Measurements from ENCODE around the gene ADARB1.

ADARB1 gene

DNA sequence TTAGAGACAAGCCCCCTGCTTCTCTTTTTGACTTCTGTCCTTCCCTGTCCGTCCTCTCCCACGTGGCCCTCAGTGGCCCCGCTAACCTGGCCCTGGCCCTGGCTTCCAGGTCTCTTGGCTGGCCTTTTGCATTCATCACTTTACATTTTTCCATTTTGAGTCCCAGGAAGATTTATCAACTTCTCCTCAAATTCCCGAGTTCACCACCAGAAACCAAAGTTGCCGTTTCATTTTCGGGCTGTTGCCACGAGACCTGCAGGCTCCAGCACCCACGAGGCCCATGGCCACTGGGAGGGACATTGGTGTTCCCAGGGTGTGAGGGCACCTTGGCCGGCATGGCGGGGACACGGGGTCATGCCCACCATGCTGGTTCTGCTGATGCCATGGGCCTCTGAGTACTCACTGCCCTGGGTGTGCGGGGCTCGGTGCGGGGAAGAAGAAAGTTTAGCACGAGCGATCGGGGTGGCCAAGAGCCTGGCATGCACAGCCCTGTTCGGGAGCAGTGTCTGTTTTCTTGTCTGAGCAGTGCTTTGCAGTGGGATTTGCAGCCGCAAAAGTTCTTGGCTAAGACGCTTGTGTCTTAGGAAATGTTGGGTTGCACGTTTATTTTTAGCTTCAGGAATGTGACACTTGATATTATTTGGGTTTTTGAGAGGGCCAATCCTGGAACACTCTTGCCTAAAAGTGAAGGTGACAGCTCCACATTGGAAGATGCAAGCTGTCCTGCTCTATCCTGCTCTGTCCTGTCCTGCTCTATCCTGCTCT is 40.4 kb upstream of the ADARB1 start:
- Mint-ChIP-seq H3K4me1 (ENCODE audit: low read depth) (no peaks in the 10 kb centered on the region), H3K9me3 (ENCODE audit: low read depth) (no peaks in the 10 kb centered on the region), H3K4me3 (no peak overlapping the region), H3K27me3 (no peaks in the 10 kb centered on the region), H3K36me3 (peaks cover 5% of the 10 kb centered on the region), H3K27ac (no peak overlapping the region)

DNA sequence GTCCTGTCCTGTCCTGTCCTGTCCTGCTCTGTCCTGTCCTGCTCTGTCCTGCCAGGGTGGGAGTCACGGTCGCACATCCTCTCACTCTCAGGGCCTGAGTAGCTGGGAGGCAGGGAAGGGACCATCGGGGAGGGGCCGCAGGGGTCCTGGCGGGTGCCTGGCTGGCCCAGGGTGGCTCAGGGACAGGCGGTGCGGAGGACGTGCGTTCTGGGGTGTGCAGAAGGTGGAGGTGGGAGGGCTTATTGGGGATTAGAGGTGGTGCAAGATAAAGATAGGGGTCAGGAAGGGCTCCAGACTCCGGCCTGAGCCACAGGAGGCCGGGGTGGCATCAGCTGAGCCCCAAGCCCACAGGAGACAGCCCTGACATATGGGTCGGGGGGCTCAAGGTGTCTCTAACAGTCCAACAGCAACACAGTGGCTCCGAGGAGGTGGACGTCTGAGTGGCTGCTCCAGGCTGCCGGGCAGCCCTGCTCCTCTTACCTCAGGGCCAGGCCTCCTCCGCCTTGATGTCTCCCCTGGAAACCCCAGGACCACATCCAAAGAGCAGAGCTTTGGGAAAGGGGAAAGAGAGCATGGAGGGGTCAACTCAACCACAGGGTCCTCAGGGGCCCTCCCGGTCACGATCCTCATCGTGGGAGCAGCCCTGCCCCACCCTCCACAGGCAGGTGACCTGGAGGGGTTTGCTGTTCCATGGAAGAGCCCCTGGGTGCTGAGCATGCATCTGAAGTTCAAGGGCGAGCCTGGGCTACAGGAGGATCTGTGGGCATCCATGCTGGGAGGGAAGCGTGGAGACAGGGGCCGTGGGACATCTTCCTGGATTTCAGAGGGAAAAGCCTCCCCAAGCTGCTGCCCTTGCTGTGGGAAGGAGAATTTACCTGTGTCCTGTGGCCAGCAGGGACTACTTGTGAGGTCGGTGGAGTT is 39.6 kb upstream of the ADARB1 start:
- Mint-ChIP-seq H3K27me3 (no peaks in the 10 kb centered on the region), H3K4me1 (ENCODE audit: low read depth) (no peaks in the 10 kb centered on the region), H3K27ac (no peak overlapping the region), H3K36me3 (peaks cover 5% of the 10 kb centered on the region), H3K9me3 (ENCODE audit: low read depth) (no peaks in the 10 kb centered on the region), H3K4me3 (no peak overlapping the region)

DNA sequence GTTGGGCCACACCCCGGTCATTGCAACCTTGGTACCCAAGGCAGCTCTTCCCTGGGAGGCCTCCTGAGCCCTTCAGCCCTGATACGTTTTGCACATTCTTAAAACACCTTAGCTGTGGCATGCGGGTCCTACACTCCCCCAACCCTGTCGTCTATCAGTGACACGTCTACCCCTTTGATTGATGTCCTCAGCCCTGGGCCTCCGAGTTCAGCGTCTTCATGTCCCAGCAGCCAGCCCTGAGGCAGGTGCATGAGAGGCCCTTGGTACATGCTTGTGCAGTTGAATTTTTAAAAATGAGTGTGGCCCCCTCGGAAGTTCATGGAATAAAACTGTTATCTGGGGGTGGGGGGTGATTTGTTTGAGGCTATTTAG is 38.9 kb upstream of the ADARB1 start:
- peaks cover 5% of the 10 kb centered on the region for H3K36me3 Mint-ChIP-seq
- no peaks in the 10 kb centered on the region for H3K9me3 Mint-ChIP-seq (ENCODE audit: low read depth)
- H3K27ac Mint-ChIP-seq, result no peak overlapping the region
- no peaks in the 10 kb centered on the region for H3K4me1 Mint-ChIP-seq (ENCODE audit: low read depth)
- no peak overlapping the region for H3K4me3 Mint-ChIP-seq
- H3K27me3 Mint-ChIP-seq, result no peaks in the 10 kb centered on the region

DNA sequence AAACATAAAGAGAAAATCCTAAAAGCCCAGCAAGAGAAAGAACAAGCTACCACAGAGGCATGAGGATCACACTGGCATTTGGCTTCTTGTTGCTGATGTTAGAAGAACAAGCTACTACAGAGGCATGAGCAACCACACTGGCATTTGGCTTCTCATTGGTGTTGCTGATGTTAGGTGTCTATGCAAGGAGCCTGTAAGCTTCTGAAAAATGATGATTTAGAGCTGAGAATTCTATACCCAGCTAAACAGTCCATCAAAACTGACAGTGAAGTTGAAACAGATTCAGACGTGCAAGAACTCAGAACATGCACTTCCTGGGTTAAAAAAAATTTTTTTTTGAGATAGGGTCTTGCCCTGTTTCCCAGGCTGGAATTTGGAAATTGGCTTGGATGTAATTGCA is 37.8 kb upstream of the ADARB1 start:
- peaks cover 5% of the 10 kb centered on the region for H3K36me3 Mint-ChIP-seq
- H3K9me3 Mint-ChIP-seq (ENCODE audit: low read depth), result no peaks in the 10 kb centered on the region
- H3K4me1 Mint-ChIP-seq (ENCODE audit: low read depth), result no peaks in the 10 kb centered on the region
- H3K4me3 Mint-ChIP-seq, result no peak overlapping the region
- no peak overlapping the region for H3K27ac Mint-ChIP-seq
- H3K27me3 Mint-ChIP-seq, result no peaks in the 10 kb centered on the region

DNA sequence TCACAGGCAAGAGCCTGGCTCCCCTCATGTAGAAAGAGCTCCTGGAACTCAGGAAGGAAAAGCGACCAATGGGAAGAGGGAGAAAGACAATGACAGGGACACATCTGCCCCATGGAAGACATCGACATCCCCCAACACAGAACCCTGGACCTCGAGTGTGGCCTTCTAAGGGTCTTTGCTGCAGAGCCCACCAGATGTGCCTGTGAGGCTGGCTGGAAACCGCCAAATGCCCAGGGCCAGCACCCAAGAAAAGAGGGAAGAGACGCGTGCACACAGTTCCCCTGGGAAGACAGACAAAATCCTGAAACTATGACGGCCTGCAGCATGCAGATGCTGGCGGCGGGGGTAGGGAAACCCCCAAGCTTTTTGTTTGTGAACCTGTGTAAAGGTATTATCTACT is 36.4 kb upstream of the ADARB1 start:
- no peak overlapping the region for H3K4me3 Mint-ChIP-seq
- H3K36me3 Mint-ChIP-seq, result peaks cover 5% of the 10 kb centered on the region
- H3K9me3 Mint-ChIP-seq (ENCODE audit: low read depth), result no peaks in the 10 kb centered on the region
- H3K4me1 Mint-ChIP-seq (ENCODE audit: low read depth), result no peaks in the 10 kb centered on the region
- no peaks in the 10 kb centered on the region for H3K27me3 Mint-ChIP-seq
- no peak overlapping the region for H3K27ac Mint-ChIP-seq

DNA sequence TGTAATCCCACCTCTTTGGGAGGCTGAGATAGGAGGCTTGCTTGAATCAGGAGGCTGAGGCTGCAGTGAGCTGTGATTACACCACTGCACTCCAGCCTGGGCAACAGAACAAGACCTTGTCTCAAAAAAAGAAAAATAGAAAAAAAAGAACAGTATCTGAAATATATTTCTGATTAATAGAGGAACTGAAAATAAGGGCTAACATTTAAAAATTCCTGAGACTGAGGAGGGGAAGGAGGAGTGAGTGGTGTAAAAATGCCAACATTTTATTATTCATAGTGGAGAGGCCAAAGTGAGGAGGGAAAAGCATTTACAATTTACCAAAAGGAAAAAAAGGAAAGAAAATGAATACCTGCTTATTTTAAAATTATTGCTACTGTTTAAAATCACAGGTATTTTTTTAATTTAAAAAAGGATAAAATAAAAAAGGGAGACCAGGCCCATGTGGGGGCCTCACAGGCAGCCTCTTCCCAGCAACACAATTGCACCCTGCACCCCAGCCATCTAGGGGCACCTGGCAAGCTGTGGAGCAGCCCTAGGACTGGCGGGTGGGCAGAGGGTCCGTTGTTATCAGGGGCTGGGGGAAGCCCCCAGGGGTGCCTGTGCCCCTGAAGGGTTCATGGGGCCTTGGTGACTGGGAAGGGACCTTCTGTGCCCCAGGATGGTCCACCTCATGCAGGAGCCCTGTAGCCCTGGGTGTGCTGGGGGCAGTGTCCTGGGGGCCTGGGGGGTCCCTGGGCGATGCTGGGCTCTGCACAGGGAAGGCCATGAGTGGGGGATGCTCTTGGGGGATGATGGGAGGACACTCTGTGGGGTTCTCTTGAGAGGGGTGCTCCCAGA is 34.8 kb upstream of the ADARB1 start:
- Mint-ChIP-seq H3K36me3 (peaks cover 5% of the 10 kb centered on the region), H3K27me3 (peaks cover under 1% of the 10 kb centered on the region), H3K27ac (no peak overlapping the region), H3K9me3 (ENCODE audit: low read depth) (no peaks in the 10 kb centered on the region), H3K4me1 (ENCODE audit: low read depth) (no peaks in the 10 kb centered on the region), H3K4me3 (no peak overlapping the region)

DNA sequence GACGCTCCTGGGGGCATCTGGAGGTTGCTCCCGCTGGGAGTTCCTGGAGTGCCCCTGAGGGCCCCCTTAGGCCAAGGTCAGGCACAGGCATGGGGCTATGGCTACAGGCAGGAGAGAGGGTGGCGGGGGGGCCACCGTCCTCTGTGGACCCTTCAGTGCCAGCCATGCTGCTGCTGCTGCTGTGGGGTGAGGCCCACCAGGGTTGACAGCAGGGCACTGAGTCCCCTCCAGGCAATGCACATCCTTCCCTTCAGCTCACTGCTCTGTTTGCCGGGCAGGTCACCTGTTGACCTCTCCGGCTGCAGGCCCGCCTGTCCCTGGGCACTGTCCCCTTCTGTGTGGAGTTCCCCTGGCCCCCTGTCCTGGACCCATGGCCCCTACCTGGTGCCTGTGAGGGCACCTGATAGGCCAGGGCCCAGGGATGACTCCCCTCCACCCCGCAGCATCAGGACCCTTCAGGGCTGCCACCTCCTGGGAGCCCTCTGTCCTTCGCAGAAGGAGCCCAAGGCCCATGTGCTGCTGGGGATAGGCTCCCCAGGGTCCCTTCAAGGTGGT is 34.1 kb upstream of the ADARB1 start:
- peaks cover 5% of the 10 kb centered on the region for H3K36me3 Mint-ChIP-seq

DNA sequence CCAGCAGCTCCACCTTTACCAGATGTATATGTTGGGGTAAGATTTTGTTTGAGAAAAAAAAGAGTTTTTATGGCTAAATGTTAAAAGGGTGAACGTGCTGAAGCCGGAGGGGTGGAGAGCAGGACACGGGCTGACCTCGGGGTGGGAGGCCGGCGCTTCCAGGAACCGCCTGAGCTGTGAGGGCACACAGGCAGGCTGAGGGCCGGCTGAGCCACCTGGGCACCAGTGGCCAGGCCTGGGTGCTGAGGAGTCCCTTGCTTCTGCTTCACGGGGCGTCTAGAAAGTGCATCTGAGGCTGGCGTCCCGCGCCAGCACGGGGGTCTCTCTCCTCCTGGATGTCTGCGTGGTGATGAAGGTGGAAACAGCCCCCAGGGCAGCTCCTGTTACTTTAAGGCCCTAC is 33.6 kb upstream of the ADARB1 start:
- Mint-ChIP-seq H3K27ac (no peak overlapping the region), H3K36me3 (peaks cover 5% of the 10 kb centered on the region), H3K9me3 (ENCODE audit: low read depth) (no peaks in the 10 kb centered on the region), H3K27me3 (peaks cover 2% of the 10 kb centered on the region), H3K4me1 (ENCODE audit: low read depth) (no peaks in the 10 kb centered on the region), H3K4me3 (no peak overlapping the region)

More for the DNA sequence above, 34.1 kb upstream of the ADARB1 start:
- Mint-ChIP-seq H3K4me3 (no peak overlapping the region), H3K4me1 (ENCODE audit: low read depth) (no peaks in the 10 kb centered on the region), H3K27me3 (peaks cover 2% of the 10 kb centered on the region), H3K27ac (no peak overlapping the region), H3K9me3 (ENCODE audit: low read depth) (no peaks in the 10 kb centered on the region)

DNA sequence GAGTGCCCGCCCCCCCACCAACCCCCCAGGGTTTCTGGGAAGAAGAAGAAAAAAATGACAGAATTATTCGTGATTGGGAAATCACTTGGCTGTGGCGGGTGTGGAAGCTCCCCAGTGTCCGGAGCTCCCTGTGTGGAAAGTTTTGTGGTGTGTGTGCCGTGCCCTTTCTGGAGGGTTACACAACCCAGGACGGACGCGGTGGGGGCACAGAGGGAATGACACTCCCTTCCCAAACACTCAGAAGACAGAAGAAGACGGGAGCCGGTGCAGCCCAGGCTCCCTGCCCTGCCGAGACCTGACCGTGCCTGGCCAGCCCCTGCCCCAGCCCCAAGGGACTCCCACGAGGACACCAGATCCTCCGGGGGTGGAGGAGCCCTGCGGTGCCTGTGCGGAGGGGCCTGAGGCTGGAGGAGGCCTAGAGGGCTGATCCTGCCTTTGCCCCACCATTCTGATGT is 33.0 kb upstream of the ADARB1 start:
- H3K4me1 Mint-ChIP-seq (ENCODE audit: low read depth), result no peaks in the 10 kb centered on the region
- peaks cover 2% of the 10 kb centered on the region for H3K27me3 Mint-ChIP-seq
- H3K4me3 Mint-ChIP-seq, result no peak overlapping the region
- H3K36me3 Mint-ChIP-seq, result peaks cover 3% of the 10 kb centered on the region
- H3K9me3 Mint-ChIP-seq (ENCODE audit: low read depth), result no peaks in the 10 kb centered on the region
- H3K27ac Mint-ChIP-seq, result no peak overlapping the region

DNA sequence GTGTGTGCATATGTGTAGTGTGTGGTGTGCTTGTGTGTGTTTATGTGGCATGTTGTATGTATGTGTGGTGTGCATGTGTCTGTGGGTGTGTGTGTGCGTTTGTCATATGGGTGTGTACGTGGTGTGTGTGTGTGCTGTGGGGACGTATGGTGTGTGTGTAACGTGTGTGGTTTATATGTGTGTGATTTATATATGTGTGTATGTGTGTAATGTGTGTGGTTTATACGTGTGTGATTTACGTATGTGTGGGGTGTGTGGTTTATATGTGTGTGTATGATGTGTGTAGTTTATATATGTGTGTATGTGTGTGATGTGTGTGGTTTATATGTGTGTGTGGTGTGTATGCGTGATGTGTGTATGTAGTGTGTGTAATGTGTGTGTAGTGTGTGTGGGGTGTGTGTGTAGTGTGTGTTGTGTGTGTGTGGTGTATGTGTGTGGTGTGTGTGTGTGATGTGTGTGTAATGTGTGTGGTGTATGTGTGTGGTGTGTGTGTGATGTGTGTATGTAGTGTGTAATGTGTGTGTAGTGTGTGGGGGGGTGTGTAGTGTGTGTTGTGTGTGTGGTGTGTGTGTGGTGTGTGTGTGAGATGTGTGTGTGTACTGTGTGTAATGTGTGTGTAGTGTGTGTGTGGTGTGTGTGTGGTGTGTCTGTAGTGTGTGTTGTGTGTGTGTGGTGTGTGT is 32.3 kb upstream of the ADARB1 start:
- peaks cover 2% of the 10 kb centered on the region for H3K9me3 Mint-ChIP-seq (ENCODE audit: low read depth)

DNA sequence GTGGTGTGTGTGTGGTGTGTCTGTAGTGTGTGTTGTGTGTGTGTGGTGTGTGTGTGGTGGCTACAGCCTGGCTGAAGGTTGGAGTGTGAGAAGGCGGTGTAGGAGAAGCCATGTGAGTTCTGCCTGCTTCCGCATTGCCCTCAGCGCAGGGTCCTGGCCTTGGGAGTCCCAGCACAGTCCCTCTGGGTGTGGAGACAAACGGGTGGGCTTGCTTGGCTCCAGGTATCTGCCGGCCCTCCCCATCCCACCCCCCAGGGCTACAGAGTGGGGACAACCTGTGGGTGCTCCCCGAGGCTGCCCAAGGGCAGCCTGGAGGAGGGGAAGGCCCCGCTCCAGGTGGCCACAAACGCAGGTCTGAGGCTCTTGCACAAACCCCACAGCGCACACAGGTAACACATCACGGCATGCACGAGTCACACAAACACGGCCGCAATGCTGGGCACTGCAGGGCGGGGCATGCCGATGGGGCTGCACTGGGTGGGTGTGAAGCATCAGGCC is 31.7 kb upstream of the ADARB1 start:
- H3K27me3 Mint-ChIP-seq, result peaks cover 7% of the 10 kb centered on the region
- no peak overlapping the region for H3K4me3 Mint-ChIP-seq
- H3K9me3 Mint-ChIP-seq (ENCODE audit: low read depth), result peaks cover 6% of the 10 kb centered on the region
- peaks cover 2% of the 10 kb centered on the region for H3K36me3 Mint-ChIP-seq
- H3K4me1 Mint-ChIP-seq (ENCODE audit: low read depth), result no peaks in the 10 kb centered on the region
- H3K27ac Mint-ChIP-seq, result no peak overlapping the region

More for the DNA sequence above, 32.3 kb upstream of the ADARB1 start:
- H3K4me1 Mint-ChIP-seq (ENCODE audit: low read depth), result no peaks in the 10 kb centered on the region
- no peaks in the 10 kb centered on the region for H3K36me3 Mint-ChIP-seq
- no peak overlapping the region for H3K27ac Mint-ChIP-seq
- peaks cover 2% of the 10 kb centered on the region for H3K27me3 Mint-ChIP-seq
- H3K4me3 Mint-ChIP-seq, result no peak overlapping the region

DNA sequence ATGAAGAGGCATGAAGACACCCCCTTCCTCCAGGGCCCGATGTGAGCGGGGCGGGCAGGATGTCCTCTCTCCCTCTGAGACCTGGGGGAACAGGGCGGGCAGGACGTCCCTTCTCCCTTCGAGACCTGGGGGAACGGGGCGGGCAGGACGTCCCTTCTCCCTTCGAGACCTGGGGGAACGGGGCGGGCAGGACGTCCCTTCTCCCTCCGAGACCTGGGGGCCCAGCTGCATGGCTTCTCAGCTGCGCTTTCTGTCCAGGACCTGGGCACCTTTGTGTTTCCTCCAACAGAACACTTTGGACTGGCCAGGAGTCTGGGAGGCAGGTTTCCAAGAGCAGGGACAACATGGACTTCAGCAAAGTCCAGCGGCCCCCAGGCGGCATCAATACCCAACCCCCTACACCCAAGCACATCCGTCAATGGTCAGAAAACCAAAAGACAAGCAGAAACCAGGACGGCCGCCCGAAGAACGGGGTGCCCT is 30.8 kb upstream of the ADARB1 start:
- H3K4me3 Mint-ChIP-seq, result no peak overlapping the region
- peaks cover 2% of the 10 kb centered on the region for H3K36me3 Mint-ChIP-seq
- H3K27me3 Mint-ChIP-seq, result peaks cover 7% of the 10 kb centered on the region

DNA sequence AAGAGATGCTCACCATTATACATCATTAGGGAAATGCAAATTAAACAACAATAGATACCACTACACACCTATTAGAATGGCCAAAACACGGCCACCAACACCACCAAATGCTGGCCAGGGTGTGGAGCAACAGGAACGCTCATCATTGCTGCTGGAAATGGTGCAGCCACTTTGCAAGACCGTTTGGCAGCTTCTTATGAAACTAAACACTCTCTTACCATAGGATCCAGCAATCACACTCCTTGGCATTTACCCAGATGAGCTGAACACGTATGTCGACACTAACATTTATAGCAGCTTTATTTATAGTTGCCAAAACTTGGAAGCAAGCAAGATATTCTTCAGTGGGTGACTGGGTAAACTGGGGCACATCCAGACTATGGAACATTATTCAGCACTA is 28.9 kb upstream of the ADARB1 start:
- H3K27ac Mint-ChIP-seq, result no peak overlapping the region
- peaks cover 6% of the 10 kb centered on the region for H3K9me3 Mint-ChIP-seq (ENCODE audit: low read depth)
- H3K4me3 Mint-ChIP-seq, result no peak overlapping the region
- H3K4me1 Mint-ChIP-seq (ENCODE audit: low read depth), result no peaks in the 10 kb centered on the region
- H3K27me3 Mint-ChIP-seq, result peaks cover 7% of the 10 kb centered on the region
- peaks cover 2% of the 10 kb centered on the region for H3K36me3 Mint-ChIP-seq

More for the DNA sequence above, 30.8 kb upstream of the ADARB1 start:
- H3K4me1 Mint-ChIP-seq (ENCODE audit: low read depth), result no peaks in the 10 kb centered on the region
- H3K9me3 Mint-ChIP-seq (ENCODE audit: low read depth), result peaks cover 6% of the 10 kb centered on the region
- no peak overlapping the region for H3K27ac Mint-ChIP-seq

DNA sequence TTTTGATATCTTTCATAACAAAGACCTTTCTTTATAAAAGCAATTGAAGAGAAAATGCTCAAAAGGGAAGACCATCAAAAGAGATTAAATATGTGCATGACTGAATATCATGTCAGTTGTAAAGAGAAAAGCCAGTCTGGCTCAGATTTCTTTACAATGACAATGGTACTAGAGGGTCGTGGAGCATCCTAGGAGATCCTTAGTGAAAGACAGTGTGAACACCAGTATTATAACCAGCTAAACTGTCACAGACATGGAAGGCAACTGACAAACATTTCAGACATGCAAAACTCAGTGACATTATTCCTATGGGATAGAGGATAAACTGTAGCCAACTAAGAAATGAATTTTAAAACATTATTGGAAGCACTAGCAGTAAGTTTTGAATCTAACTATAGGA is 27.1 kb upstream of the ADARB1 start:
- H3K9me3 Mint-ChIP-seq (ENCODE audit: low read depth), result peaks cover 6% of the 10 kb centered on the region
- H3K4me3 Mint-ChIP-seq, result no peak overlapping the region
- peaks cover 2% of the 10 kb centered on the region for H3K36me3 Mint-ChIP-seq
- peaks cover 7% of the 10 kb centered on the region for H3K27me3 Mint-ChIP-seq
- H3K27ac Mint-ChIP-seq, result no peak overlapping the region
- no peaks in the 10 kb centered on the region for H3K4me1 Mint-ChIP-seq (ENCODE audit: low read depth)
